ENCODE measurements around the gene ZNF688.
"Not testable (repeated sequence)": the region's sequence is repeated elsewhere in the genome, so short reads cannot be mapped to it uniquely, and the experiment has no call there.

ZNF688 gene

DNA sequence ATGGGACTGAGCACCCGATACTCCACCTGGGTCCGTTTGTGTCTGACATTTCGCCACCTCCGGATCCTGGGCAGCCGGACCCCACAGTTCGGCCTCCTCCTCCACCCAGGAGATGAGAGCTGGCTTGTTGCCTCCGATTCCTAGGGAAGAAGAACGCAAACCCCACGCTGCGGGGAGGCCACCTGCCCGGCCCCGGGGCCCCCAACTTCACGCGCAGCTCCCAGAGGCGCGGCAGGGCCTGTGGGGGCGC lies 13.9 kb downstream of the ZNF688 start:
- DNase-seq (ENCODE audit: low spot score): peak; percentile 48

DNA sequence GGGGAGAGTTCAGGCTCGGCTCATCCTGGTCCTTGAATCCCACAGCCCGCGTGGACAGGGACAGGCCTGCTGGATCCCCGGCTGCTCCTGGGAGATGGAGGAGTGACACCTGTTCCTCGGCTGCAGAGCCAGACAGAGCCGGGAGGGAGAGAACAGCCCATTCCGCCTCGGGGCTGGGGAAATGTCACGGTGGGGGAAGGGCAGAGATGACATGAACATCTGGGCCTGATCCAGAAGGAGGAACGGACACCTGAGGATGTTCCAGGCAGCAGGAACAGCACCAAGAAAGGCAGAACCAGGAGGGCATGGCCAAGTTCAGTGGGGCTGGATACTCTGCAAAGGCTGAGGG lies 15.4 kb downstream of the ZNF688 start:
- DNase-seq (ENCODE audit: low spot score): no peak

DNA sequence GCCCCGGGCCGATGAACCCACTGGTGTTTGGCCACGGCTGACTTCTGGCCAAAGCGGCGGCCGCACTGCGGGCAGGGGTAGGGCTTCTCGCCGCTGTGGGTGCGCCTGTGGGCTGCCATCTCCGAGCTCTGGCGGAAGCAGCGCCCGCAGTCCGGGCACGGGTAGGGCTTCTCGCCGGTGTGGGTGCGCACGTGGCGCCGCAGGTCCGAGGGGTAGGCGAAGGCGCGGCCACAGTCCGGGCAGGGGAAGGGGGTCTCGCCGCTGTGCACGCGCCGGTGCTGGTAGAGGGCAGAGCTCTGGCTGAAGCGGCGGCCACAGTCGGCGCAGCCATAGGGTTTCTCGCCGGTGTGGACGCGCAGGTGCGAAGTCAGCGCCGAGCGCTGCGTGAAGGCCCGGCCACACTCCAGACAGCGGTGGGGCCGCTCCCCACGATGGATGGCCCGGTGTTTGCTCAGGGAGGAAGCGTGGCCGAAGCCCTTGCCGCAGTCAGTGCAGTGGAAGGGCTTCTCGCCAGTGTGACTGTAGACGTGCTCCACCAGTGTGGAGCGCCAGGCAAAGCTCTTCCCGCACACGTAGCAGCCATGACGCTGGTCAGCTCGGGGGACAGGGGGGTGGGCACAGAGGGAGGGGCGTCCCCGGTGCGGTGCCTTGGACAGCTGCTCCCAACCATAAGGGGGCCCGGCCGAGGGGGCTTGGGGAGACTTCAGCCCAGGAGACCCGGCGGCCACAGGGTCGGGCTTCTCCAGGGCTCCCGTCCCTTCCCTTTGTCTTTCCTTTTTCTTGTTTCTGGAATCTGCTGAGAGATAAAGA lies 16.0 kb downstream of the ZNF688 start:
- no peak for DNase-seq (ENCODE audit: low spot score)

DNA sequence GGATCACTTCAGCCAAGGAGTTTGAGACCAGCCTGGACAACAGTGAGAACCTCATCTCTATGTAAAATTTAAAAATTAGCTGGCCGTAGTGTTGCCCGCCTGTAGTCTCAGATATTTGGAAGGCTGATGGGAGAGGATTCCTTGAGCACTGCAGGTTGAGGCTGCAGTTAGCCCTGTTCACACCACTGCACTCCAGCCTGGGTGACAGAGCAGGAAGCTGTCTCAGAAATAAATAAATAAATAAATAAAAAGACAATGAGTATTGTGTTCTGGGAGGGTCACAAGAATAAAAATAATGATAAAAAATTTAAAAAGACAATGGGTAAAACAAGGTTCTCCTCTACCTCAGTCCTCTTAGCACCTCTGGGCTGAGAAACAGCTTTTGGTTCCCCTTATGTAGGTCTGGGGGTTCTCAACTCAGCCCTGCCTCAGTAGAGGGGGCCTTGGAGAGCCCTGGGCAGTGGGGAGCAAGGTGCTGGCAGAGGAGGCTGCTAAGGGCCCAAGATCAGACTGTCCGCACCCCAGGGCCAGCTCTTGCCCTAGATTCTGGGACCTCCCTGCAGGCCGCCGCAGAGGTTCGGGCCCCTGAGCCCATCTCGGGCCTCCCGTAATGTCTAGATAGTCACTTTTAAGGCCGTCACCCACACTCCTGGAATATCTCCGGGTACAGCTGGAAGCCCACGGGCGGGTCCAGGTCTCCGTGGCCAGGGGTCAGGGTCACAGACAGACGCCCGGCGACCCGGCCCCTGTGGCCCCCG lies 16.8 kb downstream of the ZNF688 start:
- no peak for DNase-seq (ENCODE audit: low spot score)

DNA sequence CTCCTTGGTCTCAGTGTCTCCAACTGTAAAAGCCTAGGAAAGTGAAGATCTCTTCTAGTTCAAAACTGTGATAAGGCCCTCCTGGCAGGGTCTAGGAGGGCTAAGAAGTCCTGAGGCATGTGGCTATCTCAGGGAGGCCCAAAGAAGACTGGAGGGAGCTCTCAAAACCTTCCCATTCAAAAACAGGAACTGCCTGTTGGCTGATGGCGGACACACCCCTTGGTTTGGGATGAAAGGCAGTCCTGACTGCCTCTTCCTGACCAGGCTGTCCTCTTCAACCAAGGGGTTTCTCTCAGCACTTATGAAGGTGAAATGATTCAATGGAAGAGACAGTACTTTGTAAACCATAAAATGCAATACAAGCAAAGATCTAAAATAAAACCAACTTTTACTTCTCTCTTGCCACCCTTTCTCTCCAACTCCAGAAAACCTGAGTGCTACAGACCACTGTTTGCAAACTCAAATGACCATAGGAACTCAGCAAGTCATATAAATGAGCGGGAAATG lies 18.1 kb downstream of the ZNF688 start:
- no peak for DNase-seq (ENCODE audit: low spot score)

DNA sequence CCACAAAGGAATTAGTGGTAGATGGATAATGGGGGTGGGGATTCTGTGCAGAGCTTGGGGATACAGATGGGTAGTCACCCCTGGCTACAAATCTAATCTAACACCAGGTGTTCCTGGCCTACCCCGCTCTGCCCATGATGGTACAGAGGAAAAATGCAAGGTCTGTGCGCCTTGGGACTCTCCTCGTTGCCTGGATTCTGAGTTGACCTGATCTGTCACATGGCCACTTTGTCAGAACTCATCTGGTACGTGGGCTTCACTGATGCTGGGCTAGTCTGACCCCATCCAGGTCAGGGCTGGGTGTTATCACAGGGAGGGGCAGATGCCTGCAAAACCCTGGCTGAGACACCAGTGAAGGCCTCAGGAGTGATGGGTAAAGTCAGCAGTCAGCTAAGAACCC lies 18.6 kb downstream of the ZNF688 start:
- DNase-seq (ENCODE audit: low spot score): no peak

DNA sequence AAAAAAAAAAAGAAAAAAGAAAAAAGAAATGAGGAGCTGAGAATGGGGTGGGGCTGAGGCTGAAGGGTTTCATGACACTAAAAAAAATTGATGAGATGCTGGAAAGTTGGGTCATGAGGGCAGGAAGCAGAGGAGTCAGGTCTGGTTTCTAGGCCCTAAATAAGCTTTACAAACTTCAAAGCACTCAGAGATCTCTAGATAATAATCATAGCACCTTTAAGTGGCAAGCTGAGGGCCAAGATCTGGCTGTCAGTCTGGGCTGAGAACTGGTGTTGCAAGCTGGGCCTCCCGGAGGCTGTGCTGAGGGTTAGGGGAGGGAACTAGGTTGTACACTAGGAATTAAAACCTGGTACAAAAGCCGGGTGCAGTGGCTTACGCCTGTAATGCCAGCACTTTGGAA lies 19.7 kb downstream of the ZNF688 start:
- no peak for DNase-seq (ENCODE audit: low spot score)

DNA sequence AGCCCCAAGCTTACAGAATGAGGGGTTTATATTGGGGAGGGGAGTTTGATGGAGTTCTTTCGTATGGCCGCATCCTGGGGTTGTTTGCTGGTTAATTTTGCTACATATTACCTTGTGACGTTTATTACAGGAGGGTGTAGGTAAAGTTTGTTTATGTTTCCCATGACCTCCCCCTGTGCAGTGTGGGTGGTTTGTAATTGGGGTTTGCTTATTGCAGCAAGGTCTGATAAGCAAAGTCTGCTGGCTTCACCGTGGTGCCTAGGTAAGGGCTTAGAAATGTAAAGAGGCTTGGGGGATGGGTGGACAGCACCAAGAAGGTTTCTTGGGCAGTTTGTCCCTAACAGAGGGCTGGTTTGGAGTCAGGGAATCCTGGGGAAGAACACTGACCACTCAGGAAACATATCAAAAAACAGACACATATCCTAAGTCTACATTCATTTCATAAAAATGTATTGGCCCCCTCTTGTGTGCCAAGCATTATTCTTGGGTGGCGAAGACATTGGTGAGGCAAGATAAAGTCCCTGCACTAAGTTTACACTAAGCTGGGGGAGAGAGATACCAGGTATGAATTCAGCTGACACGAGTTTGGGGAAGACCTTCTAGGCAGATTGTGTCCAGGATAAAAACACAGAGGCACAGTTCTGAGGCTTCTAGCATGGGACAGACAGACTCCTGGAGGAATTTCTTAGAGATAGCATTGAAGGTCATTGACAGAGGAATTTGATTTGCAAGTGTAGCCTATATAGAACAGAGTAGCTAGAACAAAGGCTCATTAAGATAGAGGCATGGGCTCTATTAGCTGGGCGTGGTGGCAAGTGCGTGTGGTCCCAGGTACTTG lies 22.9 kb downstream of the ZNF688 start:
- no peak for DNase-seq (ENCODE audit: low spot score)

DNA sequence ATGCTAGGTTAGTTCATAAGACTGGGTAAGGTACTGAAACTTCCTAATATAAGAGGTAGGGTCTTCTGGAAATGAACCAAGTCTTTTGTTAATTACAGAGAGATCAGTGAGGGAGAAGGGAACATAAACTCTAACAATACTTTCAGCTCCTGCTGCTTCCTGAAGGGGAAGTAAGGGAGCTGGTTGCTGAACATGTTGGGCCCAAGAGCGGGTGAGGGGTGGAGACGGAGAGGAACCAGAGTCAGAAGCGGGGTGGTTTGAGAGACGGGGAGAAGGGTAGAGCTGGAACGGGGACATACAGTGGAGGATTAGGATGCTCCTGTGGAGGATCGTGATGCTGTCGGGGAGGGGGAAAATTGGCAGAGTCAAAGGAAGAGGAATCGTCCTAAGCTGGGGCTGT lies 25.4 kb downstream of the ZNF688 start:
- no peak for DNase-seq (ENCODE audit: low spot score)

DNA sequence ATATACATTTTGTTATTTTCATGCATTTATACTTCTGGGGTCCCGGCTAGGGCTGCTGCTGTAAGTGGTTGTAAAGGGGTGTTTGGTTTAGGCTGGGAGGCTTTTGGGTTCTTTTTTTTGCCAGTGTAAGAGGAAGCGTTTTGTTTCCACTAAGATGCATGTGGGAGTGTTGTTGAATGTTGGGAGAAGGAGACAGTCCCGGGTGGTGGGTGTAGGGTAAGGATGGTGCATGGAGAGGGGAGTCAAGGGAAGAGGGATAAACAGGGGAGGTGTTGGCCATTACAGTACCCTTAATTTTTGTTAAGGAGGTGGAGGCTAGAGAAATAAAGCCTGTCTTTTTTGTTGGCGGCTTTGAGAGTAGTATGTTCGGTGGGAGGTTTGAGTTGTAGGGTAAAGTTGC lies 28.4 kb downstream of the ZNF688 start:
- DNase-seq (ENCODE audit: low spot score): no peak

DNA sequence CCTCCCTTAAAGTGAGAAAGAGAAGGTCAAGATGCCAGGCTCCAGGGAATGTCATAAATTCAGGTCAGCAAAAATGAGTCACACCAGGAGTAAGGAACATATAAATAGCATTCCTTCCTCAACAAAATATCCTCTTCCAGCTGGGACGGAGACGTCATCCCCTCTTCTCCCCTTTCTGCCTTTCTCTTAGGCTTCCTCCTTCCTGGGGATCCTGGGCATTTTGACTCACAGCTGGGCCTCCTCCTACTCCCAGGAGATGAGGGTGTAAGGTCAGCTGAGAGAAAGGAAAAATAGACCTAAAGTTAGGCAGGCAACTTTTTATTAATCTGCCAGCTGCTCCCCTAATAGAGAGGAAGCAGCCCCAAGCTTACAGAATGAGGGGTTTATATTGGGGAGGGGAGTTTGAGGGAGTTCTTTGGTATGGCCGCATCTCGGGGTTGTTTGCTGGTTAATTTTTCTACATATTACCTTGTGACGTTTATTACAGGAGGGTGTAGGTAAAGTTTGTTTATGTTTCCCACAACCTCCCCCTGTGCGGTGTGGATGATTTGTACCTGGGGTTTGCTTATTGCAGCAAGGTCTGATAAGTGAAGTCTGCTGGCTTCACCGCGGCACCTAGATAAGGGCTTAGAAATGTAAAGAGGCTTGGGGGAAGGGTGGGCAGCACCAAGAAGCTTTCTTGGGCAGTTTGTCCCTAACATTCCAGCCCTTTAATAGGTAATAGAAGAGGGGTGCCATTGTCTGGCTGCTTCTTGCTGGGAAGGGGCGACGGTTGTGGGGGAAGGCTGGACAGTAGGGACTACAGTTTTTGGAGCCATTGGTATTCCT lies 29.8 kb downstream of the ZNF688 start:
- no peak for DNase-seq (ENCODE audit: low spot score)

DNA sequence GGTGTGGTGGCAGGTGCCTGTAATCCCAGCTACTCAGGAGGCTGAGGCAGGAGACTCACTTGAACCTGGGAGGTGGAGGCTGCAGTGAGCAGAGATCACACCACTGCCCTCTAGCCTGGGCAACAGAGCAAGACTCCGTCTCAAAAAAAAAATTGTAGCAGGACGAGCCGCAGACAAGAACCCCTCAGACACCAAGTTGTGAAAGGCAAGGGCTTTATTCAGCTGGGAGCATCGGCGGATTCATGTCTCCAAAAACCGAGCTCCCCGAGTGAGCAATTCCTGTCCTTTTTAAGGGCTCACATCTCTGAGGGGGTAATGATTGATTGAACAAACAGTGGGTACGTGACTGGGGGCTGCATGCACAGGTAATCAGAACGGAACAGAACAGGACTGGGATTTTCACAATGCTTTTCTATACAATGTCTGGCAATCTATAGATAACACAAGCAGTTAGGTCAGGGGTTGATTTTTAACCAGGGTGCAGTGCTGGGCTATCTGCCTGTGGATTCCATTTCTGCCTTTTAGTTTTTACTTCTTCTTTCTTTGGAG lies 30.5 kb downstream of the ZNF688 start:
- DNase-seq (ENCODE audit: low spot score): not testable (repeated sequence)

DNA sequence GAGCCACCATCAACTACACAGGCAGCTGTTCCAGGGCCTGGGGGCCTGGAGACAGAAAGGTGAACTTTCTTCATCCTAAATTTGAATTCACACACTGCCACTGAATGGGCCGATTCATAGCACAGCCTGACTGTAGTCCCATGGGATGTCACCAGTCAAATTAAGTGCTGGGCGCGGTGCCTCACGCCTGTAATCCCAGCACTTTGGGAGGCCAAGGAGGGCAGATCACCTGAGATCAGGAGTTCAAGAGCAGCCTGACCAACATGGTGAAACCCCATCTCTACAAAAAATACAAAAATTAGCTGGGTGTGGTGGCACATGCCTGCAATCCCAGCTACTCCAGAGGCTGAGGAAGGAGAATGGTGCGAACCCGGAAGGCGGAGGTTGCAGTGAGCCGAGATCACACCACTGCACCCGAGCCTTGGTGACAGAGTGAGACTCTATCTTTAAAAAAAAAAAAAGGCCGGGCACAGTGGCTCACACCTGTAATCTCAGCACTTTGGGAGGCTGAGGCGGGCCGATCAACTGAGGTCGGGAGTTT lies 31.5 kb downstream of the ZNF688 start:
- DNase-seq (ENCODE audit: low spot score): not testable (repeated sequence)

DNA sequence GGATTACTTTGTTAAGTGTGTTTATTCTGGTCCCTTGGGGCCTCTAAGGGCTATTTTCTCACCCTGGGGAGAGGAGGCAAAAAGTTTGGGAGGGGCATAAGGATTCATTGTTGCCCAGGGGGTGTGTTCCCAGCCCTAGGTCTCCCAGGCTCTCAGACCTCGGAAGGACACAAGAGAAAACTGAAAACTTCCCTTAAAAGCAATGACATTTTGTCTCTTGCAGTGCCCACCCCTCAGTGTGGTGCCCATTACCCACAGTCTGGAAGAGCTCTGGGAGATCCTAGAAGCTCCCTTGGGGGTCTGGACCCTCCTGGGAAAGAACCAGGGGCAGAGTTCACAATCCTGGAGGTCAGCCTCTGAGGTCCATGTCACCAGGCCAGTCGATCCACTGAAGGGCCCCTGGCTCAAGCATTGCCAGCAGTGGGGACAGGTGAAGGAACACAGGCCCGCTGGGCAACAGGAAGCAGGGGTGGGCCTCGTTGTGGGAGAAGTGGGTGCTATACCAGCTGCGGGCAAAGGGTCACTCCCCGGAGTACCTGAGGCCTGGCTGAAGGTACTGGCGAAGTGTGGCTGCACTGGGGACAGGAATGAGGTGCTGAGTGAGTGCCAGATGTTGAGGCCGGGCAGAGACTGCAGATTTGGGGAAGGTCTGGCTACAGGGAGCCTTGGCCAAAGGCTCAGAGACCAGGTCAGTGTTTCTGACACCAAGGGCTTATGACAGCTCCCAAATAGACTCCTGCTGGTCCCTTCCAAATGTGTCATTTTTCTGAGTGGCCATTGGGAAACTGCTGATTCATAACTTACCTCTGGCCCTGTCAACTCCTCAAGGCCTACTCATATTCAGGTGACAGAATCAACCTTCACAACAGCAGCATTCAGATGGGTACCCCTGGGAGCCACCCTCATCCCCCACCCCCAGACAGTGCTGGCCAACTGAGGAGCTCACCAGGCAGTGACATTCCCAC lies 32.2 kb downstream of the ZNF688 start:
- DNase-seq (ENCODE audit: low spot score): no peak

DNA sequence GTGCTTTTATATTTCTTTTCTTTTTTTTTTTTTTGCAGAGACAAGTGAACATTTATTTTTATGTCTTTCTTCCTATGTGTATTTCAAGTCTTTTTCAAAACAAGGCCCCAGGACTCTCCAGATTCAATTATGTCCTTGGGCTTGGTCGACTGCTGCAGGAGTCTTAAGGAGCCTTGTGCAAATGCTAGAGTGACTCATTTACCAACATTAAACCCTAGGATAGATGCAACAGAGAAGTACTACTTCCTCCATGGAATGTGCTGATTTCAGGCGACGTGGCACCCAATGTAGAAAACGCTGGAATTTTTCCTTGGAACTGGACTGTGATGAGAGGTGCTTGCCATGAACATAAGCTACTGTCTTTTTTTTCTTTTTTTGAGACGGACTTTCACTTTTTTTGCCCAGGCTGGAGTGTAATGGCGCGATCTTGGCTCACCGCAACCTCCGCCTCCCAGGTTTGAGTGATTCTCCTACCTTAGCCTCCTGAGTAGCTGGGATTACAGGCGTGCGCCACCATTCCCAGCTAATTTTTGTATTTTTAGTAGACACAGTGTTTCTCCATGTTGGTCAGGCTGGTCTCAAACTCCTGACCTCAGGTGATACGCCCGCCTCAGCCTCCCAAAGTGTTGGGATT lies 35.0 kb downstream of the ZNF688 start:
- DNase-seq (ENCODE audit: low spot score): not testable (repeated sequence)

DNA sequence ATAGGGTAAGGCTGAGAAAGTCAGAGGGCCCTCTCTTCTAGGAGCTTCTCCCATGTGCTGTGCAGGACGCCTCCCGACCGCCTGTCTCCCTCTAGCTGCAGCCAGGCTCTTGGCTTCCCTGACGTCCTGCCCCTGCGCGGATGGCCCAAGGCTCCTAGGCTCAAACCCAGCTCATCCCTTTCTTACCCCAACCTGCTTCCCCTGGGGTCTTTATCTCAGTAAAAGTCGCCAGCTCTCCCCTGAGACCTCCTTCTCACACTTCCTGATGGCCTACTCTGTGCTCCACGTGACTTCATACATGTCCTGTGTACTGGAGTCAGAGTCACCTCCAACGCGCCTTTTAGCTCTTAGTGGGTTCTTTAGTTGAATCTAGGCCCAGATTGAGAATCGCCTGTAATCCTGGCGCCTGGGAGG lies 35.7 kb downstream of the ZNF688 start:
- peak; percentile 72 for DNase-seq (ENCODE audit: low spot score)

DNA sequence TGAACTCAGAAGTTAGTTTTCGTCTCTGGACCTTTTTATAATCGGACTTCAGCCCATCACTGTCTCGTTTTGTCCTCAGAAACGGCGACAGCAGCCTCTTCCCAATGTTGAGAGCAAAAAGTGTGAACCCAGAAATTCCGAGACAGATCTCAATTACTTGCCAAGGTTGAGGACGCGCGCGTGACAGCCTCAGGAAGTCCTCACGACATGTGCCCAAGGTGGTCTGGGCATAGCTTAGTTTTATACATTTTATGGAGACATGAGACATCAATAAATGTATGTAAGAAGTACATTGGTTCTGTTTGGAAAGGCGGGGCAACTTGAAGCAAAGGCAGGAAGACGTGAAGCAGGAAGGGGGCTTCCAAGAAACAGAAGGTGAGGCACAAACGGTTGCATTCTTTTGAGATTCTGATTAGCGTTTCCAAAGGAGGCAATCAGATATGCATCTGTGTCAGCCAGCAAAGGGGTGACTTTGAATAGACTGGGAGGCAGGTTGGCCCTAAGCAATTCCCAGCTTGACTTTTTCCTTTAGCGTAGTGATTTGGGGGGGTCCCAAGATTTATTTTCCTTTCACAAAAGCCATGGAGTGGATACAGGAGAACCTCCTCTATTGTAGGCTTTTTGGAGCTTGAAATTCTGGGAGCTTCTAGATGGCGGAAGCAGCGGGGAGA lies 36.3 kb downstream of the ZNF688 start:
- no peak for DNase-seq (ENCODE audit: low spot score)

DNA sequence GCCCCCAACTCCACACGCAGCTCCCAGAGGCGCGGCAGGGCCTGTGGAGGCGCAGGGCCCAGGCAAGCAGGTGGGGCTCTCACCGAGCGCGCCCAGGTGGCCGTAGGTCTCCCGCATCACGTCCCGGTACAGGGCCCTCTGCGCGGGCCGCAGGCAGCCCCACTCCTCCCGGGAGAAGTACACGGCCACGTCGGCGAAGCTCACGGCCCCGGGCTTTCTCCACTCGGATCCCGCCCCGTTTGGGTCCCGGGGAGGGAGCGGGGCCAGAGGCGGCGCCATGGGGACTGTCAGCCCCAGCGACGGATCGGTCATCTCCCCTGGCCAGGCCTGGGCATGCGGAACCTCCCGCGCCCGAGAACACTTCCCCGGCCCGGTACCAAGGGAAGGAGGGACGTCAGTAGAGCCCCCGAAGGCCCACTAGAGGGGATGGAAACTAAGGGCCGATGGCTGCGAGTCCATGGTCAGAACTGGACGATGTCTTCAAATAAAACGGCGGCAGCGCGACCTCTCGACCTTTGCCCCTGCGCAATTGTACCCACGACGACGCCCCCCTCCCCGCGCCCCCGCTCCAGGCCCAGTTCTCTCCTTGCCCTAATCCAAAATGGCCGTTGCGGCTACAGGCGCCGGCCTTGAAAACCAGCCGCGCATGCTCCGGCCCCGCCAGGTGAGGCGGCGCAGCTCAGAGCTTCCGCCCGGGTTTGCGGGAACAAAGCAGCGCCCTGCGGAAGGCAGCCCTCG lies 37.0 kb downstream of the ZNF688 start, which contains the start of gene ZNF747:
Gene ZNF747 (minus strand): TSS at position 491 of the 738 bp plus-strand sequence. CDS start 179 bp downstream, at position 312.
- peak; percentile 87 for DNase-seq (ENCODE audit: low spot score)

Measured in NAMALWA (cell line).